Left lung (tissue), 10 donors: Measurements from ENCODE around the gene HOXD13. TPM values are rescaled to one million over a fixed set of nuclear protein-coding genes. Genes with fewer than 3 reads are reported as not detected.
A peak's percentile ranks its signal among the peaks of the same experiment; 100 is the strongest.

Source experiments
- ATAC-seq: fragments of 200-7000 bp; cut with Tn5 transposase; one replicate; pipeline ENCODE4 v1.9.1; 2020; ENCODE audit warnings: moderate library complexity
- DNase-seq, 4 donors: peaks; one replicate each; pipeline ENCODE4 v3.0.0-alpha.2; 2013 to 2020
- H3K27ac ChIP-seq, 2 donors: fragments of 200-600 bp; sonication (generic) in 1 of 2; one replicate each; pipeline versions ENCODE4 v1.5.0 to v1.8.0; 2020 to 2021
- H3K27me3 ChIP-seq, 2 donors: fragments of 200-600 bp; sonication (generic) in 1 of 2; one replicate each; pipeline versions ENCODE4 v1.5.0 to v1.8.0; 2020 to 2021
- H3K36me3 ChIP-seq, 2 donors: fragments of 200-600 bp; sonication (generic) in 1 of 2; one replicate each; pipeline versions ENCODE4 v1.5.0 to v1.8.0; 2020 to 2021
- H3K4me1 ChIP-seq, 2 donors: fragments of 200-600 bp; one replicate each; pipeline ENCODE4 v1.8.0; 2021
- H3K4me3 ChIP-seq, 2 donors: fragments of 200-600 bp; sonication (generic) in 1 of 2; one replicate each; pipeline versions ENCODE4 v1.5.0 to v1.8.0; 2020 to 2021; ENCODE audit warnings: mild to moderate bottlenecking in 1 of 2
- H3K9me3 ChIP-seq, 2 donors: fragments of 200-600 bp; sonication (generic) in 1 of 2; one replicate each; pipeline versions ENCODE4 v1.5.0 to v1.8.0; 2020 to 2021
- intact Hi-C, 2 donors: fragments of 100-400 bp; cut with DNase I; formaldehyde crosslinking; loops; one replicate each; pipeline versions ENCODE4 v1.11.2 to v1.14.2; 2022
- polyA plus RNA-seq, 6 donors: library from polyadenylated mRNA; unstranded; fragments of 120-200 nt; gene quantifications; one replicate each; pipeline ENCODE4 v1.2.1, GENCODE V29; 2013; ENCODE audit not compliant: insufficient read length in 6 of 6
- total RNA-seq, 2 donors: library from RNA; stranded (reverse); fragmentation: NEBNext Ultra II Directional; extraction: Animal tissue kit (Norgen Biotek cat#: 25700); gene quantifications; one replicate each; pipeline ENCODE4 v1.2.1, GENCODE V29; 2021
- TF ChIP-seq, protein P1 (sequence below), 2 donors: fragments of 200-600 bp; sonication (generic) in 1 of 2; IDR thresholded peaks; one replicate each; pipeline versions ENCODE4 v1.5.0 to v1.8.0; 2021; ENCODE audit warnings: antibody characterized with exemption in 2 of 2
- donor health status: DM: no; HTN: yes; CAD: no.
- donor health status: DM: no; HTN: no; CAD: no.

HOXD13 gene
- total and polyA plus RNA-seq, 8 donors = not detected

DNA sequence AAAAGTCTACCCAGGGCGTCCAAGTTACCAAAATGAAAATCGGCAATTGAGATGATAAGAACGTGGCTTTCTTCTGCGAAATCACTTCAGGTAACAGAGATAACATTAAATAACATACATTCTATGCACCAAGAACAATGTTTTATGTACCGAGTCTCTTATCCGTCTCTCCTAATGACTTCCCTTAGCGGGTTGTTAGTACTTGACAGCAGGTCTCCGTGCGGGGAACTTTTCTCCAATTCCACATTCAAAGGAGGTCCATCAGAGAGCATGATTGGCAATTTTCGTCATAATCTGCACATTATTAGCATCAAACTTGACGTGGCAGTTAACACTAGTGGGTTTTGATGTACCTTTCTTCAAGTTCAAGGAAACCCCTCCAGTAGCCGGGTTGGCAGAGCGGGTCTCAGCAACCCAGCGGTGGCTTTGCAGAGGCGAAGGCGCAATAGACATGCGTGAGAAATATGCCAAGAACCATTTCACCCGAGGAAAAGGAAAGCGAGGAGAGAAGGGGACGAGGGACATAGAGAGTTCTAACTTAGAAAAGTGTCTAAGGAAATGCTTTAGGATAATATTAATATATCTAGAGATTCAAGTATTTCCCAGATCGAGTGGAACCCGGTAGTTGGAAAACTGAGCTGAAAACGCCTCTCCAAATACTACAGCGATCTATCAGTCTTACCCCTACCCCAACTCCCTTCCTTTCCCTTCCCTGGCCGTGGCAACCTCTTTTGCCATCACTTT lies 13.8 kb upstream of the HOXD13 start:
- DNase-seq = no peak
- Histone ChIP-seq H3K4me3 (no peak overlapping the region), H3K4me1 (peaks cover 0 to 18% of the 10 kb centered on the region in 2 donors), H3K9me3 (no peaks in the 10 kb centered on the region), H3K27me3 (peaks cover 96 to 100% of the 10 kb centered on the region in 2 donors), H3K36me3 (no peaks in the 10 kb centered on the region), H3K27ac (no peak overlapping the region)
- intact Hi-C loops = no loop called here
- ATAC-seq = no peak
- TF ChIP-seq, protein P1, sequence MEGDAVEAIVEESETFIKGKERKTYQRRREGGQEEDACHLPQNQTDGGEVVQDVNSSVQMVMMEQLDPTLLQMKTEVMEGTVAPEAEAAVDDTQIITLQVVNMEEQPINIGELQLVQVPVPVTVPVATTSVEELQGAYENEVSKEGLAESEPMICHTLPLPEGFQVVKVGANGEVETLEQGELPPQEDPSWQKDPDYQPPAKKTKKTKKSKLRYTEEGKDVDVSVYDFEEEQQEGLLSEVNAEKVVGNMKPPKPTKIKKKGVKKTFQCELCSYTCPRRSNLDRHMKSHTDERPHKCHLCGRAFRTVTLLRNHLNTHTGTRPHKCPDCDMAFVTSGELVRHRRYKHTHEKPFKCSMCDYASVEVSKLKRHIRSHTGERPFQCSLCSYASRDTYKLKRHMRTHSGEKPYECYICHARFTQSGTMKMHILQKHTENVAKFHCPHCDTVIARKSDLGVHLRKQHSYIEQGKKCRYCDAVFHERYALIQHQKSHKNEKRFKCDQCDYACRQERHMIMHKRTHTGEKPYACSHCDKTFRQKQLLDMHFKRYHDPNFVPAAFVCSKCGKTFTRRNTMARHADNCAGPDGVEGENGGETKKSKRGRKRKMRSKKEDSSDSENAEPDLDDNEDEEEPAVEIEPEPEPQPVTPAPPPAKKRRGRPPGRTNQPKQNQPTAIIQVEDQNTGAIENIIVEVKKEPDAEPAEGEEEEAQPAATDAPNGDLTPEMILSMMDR (IDR thresholded peaks at IDR 0.05) = no peak

DNA sequence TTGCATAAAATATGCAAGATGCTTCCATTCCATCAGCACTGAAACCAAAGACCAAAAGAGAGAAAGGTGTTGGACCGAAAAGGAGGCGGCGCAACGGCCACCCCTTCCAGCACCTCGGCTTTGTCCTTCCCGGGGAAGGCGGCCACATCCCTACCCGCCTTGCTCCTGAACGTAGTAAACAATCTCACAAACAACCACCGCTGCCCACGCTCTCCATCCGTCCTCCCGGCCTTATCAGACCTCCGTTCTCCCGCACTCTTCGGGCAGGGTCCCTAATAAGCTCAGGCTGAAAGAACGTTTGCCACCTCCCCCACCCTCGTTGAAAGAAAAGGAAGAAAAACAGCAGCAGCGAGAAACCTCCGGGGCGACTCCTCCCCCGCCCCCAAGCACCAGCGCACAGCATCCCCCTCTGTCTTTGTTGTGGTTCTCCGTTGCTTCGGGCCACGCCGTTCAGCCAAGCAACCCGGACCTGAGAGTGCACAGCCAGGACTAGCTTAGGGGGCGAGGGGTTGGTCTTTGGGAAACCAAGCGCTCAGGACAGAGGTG lies 13.2 kb upstream of the HOXD13 start:
- ATAC-seq (no peak), DNase-seq (no peak)
- Histone ChIP-seq H3K36me3 (no peaks in the 10 kb centered on the region), H3K27me3 (peaks cover 95 to 100% of the 10 kb centered on the region in 2 donors), H3K4me3 (no peak overlapping the region), H3K27ac (no peak overlapping the region), H3K4me1 (peaks cover 0 to 18% of the 10 kb centered on the region in 2 donors), H3K9me3 (no peaks in the 10 kb centered on the region)
- TF ChIP-seq, protein P1 (IDR thresholded peaks at IDR 0.05) = no peak
- intact Hi-C loops = no loop called here

DNA sequence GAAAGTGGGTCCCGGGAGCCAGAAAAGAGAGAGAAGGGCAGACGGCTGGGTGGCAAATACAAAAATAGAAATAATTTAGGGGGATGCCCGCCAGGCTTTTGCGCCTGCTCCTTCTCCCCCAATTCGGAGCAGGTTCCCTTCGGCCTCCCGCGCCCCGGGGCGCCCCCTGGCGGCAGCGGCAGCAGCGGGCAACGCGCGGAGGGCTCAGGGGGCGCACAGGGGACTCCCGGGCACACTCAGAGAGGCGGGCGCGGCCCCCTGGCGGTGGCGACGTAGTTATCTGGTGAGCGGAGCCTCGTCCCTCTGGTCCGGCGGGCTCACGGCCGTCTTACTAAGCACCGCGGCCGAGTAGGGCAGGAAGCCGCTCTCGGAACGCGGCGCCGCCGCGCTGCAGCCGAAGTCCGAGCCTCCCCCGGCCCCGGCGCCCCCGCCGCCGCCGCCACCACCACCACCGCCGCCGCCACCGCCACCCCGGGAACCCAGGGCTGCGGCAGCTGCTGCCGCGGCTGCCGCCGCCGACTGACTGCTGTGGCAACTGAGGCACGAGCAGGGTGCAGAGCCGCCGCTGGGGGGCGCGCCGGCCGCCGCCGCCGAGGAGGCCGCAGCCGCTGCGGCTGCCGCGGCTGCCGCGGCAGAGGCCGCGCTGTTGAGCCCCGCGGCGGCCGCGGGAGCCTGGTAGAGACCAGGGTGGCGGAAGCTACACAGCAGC lies 12.5 kb upstream of the HOXD13 start:
- Histone ChIP-seq H3K36me3 (no peaks in the 10 kb centered on the region), H3K9me3 (no peaks in the 10 kb centered on the region), H3K4me1 (peaks cover 0 to 19% of the 10 kb centered on the region in 2 donors), H3K4me3 (no peak overlapping the region), H3K27ac (no peak overlapping the region), H3K27me3 (peaks cover 97 to 100% of the 10 kb centered on the region in 2 donors)
- TF ChIP-seq, protein P1 (IDR thresholded peaks at IDR 0.05) = peak; percentile 33 to 54
- no peak for ATAC-seq
- intact Hi-C loops = loop anchor here in 1 of 2 donors (10.0 kb wide), 1 partner anchor 715 kb away; no protein-coding TSS in a partner anchor
- DNase-seq = peak in 2 of 4 donors; percentile 63 to 86

DNA sequence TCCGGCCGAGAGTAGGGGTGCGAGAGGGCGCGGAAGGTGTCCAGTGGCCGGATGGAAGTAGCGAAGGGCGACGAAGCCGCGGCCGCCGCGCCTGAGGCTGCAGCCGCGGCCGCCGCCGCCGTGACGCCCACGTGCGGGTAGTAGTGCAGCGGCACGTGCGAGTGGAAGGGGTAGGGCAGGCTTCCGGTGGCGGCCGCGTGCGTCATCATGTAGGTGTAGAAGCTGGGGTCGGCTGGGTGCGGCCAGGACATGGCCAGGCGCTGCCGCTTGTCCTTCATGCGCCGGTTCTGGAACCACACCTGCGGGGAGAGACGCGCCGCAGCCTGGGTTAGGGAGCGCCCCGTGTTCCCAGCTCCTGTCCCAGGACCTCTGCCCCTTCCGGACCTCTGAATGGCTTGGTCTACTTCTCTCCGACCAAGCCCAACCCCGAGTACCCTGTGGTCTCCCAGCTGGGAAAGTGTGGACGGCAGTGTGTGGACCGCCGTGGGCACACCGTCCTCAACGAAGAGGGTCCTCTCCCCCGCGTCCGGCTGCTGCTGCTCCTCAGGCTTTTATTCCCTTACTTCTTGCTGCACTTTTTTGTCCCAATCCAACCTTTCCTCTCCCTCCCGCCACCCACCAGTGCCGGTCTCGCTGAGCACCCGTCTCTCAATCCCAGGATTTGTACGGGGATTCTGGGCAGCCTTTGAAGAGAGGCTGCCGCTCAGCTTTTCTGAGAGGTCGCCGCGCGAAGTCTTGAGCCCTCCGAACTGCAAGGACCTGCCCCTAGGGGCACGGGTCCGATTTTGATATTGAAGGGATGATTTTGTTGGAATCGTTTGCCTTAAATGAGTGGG lies 11.8 kb upstream of the HOXD13 start:
- no peak for ATAC-seq
- intact Hi-C loops = loop anchor here in 1 of 2 donors (10.0 kb wide), 1 partner anchor 716 kb away; no protein-coding TSS in a partner anchor
- no peaks in the 10 kb centered on the region for H3K9me3 ChIP-seq
- peaks cover 97 to 100% of the 10 kb centered on the region in 2 donors for H3K27me3 ChIP-seq
- H3K27ac ChIP-seq = no peak overlapping the region
- no peaks in the 10 kb centered on the region for H3K36me3 ChIP-seq
- no peak for DNase-seq
- TF ChIP-seq, protein P1 (IDR thresholded peaks at IDR 0.05) = no peak
- no peak overlapping the region for H3K4me3 ChIP-seq
- H3K4me1 ChIP-seq = peaks cover 0 to 21% of the 10 kb centered on the region in 2 donors
